Measurements from ENCODE around the gene RANBP1.

- no peak for TF ChIP-seq POLR2AphosphoS5 (IDR thresholded peaks at IDR 0.05; ENCODE audit: low read depth)
- no peak for TF ChIP-seq CTCF (IDR thresholded peaks at IDR 0.05; ENCODE audit: insufficient read depth, low read length)
- TF ChIP-seq REST (IDR thresholded peaks at IDR 0.05; ENCODE audit: insufficient replicate concordance, low read depth) = no peak
- TF ChIP-seq GABPA (IDR thresholded peaks at IDR 0.05; ENCODE audit: low read depth) = no peak
Observed at GRCh38 chr22:20148414-20148813, 32.5 kb downstream of the RANBP1 start.
